ENCODE results near the gene SIGLEC11.
"Not testable (repeated sequence)": the region's sequence is repeated elsewhere in the genome, so short reads cannot be mapped to it uniquely, and the experiment has no call there.

SIGLEC11 gene

DNA sequence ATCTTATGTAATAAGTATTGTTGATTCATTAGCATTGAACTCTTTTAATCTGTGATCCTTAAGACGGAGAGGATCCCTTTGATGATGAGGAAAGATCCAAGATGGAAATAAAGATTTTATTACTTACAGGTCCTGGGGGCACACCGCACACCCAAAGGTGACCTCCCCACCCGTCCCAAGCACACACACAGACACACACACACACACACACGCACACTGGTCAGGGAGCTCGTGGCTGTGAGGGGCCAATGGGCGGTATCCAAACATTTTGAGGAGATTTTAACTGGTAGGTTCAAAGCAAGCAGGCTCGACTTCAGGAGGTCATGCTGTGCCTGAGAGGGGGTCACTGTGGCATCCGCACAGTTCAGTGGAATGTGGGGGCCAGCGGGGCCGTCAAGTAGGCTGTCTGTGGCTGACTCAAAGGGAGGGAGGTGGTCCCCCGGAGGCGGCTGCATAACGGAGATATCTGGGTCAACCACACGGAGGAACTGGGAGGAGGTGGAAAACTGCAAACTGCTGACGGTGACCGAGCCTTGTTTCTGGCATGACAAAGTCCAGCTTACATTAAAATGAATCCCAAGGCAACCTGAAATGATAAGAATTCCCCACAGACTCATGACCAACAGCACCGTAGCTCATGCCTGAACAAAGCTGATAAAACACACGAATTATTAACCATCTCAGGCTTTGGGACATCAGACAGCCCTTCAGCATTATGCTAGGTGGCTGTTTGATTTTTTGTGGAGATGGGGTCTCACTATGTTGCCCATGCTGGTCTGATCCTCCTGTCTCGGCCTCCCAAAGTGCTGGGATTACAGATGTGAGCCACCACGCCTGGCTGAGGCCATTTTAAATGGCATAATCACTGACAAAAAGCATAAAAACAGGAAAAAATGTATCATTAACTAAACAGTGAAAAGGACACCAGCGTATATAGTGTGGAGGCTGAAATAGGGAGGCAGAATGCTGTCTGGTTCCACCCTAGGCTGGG, 20.9 kb upstream of the SIGLEC11 start:
- DNase-seq (ENCODE audit: low spot score): no peak

DNA sequence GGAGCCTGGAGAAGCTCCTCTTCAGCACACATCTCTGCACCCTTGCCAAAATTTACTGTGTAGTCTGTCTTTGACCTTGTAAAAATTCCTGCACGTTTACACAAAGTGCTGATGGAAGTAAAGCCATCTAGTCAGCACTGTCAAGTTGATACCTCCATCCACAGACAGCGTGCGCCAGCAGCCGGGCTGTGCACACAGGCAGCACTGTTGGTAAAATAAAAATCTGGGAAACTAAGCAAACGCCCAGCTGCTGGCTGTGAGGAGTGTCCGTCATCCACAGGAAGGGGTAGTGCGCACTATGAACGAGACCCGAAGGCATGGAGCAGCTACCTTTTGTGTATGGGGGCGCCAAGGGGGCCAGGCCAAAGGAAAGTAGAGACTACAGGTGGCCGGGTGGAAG, 17.4 kb upstream of the SIGLEC11 start:
- no peak for DNase-seq (ENCODE audit: low spot score)

DNA sequence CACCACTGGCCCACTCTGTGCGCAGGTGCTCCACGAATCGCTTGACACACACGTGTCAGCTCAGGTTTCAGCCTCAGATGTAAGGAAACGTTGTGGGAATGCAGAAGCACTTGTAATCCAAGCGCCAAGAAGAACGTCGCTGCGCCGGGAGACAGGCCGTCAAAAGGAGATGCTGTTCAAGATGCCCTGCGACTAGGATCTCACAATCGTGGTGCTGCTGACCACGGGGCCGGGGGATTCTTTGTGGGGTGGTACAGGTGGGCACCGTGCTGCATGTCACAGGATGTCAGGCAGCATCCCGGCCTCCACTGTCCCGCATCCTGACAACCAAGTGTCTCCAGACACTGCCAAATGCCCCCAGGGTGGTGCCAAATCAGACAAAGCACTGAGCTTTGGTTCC, 16.9 kb upstream of the SIGLEC11 start:
- no peak for DNase-seq (ENCODE audit: low spot score)

DNA sequence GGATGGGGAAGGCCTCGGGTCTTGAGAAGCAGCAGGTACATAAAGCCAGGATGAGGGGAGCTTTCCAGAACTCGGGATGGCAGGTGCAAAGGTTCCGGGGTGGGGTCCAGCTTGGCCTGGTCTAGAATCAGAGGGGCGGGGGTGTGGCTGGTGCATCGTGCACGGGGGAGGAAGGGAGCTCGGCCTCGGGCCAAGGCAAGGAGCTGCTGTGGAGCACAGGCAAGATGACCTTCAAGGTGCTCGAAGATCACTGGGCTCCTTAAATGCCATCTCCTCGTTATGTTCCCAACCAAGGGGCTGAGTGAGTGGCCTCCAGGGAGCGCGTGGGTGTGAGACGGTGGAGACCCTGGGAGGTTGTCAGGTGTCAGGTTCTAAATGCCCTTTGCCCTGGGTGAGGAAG, 16.1 kb upstream of the SIGLEC11 start:
- DNase-seq (ENCODE audit: low spot score): no peak

DNA sequence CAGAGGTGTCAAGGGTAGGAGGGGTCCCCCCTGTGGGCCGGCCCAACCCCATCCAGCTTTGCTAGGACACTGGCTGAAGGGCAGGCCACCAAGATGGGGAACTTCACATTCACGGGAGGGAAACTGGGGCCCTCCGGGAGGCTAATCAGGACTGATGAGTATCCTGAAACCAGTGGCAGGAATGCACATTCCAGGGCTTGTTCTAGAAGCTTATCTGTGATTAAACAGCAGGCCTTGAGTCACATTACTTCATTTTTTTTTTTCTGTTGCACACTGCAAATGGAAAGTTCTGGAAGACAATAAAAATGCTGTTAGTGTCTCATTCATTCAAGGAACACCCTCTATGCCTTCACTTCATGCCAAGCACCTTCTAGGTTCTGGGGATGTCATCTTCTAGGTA, 15.5 kb upstream of the SIGLEC11 start:
- DNase-seq (ENCODE audit: low spot score): no peak

DNA sequence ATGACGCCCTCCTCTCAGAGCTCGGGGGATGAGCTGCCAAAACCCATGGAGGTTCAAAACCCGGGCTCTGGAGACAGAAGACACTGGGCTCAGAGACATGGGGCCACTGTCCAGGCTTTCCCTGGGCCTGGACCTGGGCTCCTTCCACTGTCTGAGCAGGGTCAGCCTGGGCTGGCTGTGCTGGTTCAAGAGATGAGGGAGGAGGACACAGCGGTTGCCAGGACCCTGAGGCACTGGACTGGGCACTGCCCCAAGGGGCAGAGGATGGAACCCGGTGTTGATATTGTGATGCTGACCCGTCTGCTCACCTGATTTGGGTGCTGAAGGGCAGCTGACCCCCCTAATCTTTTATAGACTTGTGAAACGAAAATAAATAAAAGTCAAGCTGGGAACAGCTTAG, 14.1 kb upstream of the SIGLEC11 start:
- DNase-seq (ENCODE audit: low spot score): no peak

DNA sequence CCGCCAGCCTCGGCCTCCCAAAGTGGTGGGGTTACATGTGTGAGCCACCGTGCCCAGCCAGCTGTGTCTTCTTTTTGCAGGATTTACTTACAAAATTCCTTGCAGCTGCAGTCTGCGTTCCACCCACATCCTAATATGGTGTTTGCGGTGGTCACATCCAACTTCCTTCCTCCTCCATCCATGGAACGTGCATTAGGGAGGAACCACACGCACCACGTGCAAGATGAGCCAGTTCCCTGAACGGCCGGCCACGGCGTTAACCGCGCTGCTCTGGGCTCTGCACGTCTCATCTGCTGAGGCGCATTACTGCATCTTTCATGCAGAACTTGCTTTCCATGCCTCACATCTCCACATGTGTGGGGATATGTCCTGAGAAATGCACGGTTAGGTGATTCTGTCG, 13.0 kb upstream of the SIGLEC11 start:
- DNase-seq (ENCODE audit: low spot score): no peak

DNA sequence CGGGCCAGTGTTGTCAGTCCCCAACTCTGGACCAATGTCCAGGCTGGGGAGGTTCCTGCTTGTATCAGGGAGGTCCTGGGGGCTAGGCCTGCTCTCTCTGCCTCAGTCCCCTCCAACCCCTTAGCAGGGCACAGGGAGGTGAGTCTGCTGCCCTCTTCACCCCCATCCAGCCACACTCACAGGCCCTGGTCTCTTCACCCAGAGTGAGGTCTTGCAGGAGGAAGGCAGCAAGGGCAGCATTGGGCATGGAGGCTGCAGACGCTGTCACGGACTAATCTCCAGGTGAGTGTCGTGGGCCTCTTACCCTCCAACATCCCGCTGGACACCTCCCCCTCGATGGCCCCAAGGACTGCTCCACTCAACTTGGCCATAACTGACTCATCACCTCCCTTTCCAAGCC, 11.9 kb upstream of the SIGLEC11 start:
- DNase-seq (ENCODE audit: low spot score): no peak

DNA sequence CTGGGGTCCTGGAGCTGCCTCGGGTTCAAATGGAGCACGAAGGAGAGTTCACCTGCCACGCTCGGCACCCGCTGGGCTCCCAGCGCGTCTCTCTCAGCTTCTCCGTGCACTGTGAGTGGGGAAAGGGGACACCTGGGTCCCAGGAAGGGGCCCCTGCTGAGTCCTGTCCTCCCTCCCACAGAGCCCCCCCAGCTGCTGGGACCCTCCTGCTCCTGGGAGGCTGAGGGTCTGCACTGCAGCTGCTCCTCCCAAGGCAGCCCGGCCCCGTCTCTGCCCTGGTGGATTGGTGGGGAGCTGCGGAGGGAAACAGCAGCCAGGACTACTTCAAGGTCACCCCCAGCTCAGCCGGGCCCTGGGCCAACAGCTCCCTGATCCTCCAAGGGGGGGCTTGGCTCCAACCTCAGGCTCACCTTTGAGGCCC, 11.0 kb upstream of the SIGLEC11 start:
- no peak for DNase-seq (ENCODE audit: low spot score)

DNA sequence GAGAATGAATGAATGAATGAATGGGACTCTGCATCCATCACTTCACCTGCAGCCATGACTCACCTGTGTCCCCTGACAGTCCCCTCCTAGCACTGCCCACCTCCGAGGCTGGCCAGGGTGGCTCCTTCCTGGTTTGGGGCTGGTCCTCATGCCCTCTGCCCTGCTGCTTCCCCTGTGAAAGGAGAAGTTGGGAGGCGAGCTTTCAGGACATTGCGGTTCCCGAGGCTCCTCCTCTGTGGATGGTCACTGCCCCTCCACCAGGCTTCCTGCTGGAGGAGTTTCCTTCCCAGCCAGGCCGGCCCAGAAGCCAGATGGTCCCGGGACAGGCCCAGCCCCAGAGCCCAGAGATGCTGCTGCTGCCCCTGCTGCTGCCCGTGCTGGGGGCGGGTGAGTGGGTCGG, 8.4 kb upstream of the SIGLEC11 start:
- not testable (repeated sequence) for DNase-seq (ENCODE audit: low spot score)

DNA sequence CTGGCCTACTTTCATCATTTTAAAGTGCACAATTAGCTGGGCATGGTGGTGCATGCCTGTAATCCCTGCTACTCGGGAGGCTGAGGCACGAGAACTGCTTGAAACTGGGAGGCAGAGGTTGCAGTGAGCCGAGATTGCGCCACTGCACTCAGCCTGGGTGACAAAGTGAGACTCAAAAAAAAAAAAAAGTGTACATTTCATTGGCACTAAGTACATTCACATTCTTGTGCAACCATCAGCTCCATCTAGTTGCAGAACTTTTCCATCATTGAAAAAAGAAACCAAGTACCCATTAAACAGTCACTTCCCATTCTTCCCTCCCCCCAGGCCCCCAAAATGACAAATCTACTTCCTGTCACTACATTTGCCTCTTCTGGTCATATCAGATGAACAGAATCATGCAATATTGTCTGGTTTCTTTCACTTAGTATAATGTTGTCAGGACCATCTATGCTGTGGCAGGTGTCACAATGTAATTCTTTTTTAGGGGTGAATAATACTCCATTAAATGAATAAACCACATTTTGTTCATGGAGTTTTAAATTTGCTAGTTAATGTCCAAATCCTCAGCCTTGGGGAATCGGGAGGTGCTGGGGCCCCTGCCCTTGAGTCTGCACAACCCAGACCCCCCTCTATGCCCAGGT, 7.4 kb upstream of the SIGLEC11 start:
- no peak for DNase-seq (ENCODE audit: low spot score)

DNA sequence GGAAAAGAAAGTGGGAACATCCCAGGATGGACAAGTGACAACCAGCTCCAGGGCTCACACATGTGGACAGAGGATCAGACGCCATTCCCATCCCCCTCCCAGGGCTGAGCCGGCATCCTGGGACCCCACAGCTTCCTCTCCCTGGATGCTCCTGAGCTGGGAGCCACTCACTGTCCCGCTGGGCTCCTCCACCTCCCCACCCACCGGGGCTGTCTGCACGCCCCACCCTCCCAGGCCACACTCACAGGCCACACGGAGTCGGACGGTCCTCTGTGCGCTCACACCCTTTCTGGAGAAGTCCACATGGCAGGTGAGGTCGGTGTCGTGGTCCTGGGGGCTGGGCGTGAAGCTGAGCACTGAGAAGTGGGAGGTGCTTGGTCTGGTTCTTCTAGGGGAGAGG, 1.1 kb downstream of the SIGLEC11 start:
- not testable (repeated sequence) for DNase-seq (ENCODE audit: low spot score)

DNA sequence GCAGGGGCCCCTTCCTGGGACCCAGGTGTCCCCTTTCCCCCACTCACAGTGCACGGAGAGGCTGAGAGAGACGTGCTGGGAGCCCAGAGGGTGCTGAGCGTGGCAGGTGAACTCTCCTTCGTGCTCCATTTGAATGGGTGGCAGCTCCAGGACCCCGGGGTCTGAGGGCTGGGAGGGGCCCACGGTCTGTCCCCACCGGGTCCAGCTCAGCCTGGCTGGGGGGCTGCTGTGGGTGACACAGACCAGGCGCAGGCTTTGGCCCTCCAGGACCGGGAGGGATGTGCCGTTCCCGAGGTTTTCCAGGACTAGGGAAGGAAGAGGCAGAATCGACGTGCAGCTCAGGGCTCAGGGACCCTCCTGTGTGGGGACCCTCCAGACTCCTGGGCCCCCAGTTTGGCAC, 2.4 kb downstream of the SIGLEC11 start:
- not testable (repeated sequence) for DNase-seq (ENCODE audit: low spot score)

DNA sequence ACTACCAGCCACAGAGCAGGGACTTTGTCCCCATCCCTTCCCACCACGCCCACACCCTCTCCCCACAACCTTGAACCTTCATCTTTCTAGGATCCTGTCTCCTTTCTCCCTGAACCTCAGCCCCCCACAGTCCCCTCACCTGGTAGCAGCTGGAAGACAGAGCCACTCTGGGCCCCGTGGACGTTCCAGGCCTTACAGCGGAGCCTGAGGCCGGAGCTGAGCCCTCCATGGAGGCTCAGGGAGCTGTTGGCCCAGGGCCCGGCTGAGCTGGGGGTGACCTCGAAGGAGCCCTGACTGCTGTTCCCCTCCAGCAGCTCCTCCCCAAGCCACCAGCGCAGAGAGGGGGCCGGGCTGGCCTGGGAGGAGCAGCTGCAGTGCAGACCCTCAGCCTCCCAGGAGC, 2.8 kb downstream of the SIGLEC11 start:
- DNase-seq (ENCODE audit: low spot score): not testable (repeated sequence)

DNA sequence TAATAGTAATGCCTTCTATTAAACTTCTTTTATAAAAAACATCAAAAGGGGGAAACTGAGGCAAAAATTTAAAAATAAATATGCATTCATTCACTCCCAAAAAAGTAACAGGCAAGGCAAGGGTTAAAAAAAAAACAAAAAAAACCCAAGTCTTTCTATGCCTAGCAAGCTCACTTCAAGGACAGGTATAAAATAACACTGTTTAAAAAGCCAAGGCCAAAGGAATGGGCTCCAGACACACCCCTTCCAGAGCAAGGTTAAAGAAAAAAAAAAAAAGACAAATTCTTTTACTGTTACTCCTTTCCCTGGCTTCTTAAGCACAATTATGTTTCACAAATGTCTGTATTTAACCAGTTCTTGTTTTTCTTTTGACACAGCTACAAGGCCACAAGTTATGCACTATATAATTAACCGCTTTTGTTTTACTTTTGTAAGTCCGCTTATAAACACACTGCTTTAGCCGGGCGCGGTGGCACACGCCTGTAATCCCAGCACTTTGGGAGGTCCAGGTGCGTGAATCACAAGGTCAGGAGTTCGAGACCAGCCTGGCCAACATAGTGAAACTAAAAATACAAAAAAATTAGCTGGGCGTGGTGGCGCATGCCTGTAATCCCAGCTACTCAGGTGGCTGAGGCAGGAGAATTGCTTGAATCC, 3.6 kb downstream of the SIGLEC11 start:
- DNase-seq (ENCODE audit: low spot score): no peak

DNA sequence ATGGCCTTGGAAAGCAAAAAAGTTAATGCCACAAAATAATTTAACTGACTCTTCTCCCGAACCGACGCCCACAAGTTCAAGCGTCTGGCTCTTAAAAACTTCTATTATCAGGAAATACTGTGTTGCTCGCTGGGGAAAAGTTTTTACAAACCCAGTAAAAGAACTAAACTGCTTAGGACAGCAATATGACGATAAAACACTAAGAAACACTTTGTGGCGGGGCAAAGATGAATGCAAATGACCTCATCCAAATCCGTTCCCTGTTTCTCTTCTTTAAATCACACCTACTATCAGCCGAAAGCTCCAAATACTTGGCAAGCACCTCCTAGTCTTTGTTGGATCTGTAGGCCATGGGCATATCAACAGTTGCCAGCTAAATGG, 4.9 kb downstream of the SIGLEC11 start:
- no peak for DNase-seq (ENCODE audit: low spot score)

DNA sequence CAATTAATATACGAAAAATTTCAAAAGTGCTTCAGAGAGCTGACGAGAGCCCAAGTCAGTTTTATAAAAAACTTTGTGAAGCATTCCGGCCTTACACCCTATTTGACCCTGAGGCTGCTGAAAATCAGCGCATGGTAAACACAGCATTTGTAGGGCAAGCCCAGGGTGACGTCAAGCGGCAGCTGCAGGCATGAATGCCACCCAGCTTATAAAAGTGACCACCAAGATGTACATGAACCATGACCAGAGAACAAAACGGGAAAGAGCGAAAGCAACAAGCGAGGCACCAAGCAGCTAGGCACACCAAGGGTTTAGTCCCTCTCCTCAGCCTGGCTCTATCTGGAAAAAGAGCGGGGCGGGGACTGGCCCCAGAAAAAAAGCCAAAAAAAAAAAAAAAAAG, 6.0 kb downstream of the SIGLEC11 start:
- DNase-seq (ENCODE audit: low spot score): no peak

DNA sequence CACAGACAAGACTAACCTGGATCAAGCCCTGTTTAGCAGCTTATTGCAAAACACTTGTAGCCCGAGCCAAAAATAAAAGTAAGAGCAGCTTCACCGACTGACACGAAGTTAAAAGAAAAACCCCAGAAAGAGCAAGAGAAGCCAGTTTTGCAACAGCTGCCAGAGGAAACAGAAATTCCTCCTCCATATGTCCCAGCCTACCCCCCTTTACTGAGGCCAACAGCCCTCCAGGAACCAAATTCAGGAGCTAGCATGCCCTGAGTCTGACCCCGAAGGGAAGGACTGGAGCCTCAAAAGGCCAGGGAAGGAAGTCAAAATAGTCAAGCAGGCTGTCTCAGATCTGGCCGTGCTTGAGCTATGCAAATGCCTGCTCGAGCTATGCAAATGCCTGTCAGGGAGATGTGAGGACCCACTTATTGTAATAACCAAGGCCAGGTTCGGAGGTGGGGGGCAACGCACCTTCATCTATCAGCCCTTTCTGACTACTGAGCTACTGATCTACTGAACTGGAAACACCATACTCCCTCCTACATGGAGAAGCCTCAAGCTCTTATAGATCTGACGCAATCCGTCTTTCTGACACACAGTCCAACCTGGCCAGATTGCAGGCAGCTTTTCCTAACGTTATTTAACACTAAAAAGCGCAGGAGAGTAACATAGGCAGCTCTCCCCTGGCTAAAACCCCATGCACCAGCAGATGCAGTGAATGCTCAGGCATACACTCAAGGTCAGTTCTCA, 6.7 kb downstream of the SIGLEC11 start:
- DNase-seq (ENCODE audit: low spot score): no peak

DNA sequence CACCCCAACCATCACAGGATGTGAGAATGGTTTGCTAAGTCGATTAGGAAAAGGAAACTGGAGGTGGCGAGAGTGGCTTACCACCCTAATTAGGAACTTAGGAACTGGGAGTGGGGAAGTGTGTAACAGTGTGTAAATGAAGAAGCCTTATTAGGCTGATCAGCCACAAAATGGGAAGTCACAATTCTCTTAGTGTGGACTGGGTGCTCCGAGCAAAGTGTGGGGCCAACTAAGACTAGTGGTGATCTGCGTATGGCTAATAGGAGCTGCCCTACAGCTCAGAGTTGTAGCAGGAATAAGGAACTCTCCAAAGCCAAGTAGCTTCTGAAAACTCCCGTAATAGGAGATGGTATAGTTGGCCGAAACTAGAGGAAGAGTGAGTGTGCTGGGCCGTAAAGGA, 7.6 kb downstream of the SIGLEC11 start:
- DNase-seq (ENCODE audit: low spot score): no peak

DNA sequence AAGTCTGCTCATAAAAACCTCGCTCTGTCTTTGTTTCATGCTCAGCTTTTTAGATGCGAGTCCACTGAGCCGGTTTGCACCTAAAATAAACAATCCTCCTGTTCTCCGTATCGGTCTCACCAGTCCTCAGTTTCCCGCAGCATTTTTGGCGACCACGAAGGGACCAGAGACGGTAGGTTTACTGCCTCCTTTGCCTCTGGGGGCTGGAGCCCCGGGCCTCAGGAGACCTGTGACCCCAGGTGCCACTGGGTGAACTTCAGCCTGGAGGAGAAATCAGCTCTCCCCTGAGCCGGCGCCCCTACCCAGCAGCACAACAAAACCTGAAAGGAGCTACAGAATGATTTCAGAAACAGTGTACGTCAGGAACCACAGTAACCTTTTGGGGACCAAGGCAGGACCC, 8.1 kb downstream of the SIGLEC11 start:
- DNase-seq (ENCODE audit: low spot score): no peak

DNA sequence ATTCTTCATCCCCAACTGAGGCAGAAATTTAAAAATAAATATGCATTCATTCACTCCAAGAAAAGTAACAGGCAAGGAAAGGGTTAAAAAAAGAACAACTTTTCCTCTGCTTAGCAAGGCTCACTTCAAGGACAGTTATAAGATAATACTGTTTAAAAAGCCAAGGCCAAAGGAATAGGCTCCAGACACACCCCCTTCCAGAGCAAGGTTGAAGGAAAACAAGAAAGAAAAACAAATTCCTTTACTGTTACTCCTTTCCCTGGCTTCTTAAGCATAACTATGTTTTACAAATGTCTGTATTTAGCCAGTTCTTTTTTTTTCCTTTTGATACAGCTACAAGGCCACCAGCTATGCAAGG, 8.5 kb downstream of the SIGLEC11 start:
- no peak for DNase-seq (ENCODE audit: low spot score)

DNA sequence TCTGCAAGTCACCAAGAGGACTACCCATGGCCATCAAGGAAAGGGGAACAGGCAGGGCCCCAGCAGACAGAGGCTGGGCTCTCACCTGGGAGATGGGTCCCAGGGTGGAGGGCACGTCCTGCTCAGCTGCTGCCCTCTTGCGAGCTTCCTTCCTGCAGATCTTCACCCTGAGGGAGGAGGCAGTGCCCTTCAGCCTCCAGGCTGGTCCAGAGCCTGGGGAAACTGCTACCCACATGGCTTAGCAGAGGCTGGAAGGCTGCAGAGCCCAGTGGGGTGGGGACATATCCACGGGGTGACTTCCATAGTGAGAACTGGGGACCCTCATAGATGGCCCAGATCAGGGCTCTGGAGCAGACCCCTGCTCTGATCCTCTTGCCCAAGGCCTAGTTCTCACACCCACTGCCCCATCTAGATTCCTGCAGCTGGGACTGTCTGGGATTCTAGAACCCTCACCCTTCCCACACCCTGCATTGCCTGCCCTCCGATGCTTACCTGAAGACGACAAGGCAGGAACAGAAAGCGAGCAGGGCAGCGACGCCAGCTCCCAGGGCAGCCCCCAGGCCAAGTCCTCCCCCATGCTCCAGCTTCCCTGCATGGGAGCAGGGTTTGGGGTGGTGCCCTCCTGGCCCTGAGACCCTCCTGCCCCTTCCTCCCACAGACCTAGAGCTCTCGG, 9.0 kb downstream of the SIGLEC11 start:
- no peak for DNase-seq (ENCODE audit: low spot score)

All from putamen (tissue), 1 donor.